ENCODE measurements around the gene TMEM94. TPM values are rescaled to one million over a fixed set of nuclear protein-coding genes. Genes with fewer than 3 reads are reported as not detected.
"Not testable (repeated sequence)": the region's sequence is repeated elsewhere in the genome, so short reads cannot be mapped to it uniquely, and the experiment has no call there.

The TMEM94 gene
- total and polyA plus RNA-seq, 3 donors from 2014 or later, result 128 to 171 (median 151) TPM

- 71 to 78% methylated on average over 5 of the region's 5 CpGs for WGBS, 2 donors
- intact Hi-C loops (cut with DNase I; ENCODE audit: low total_unique reads), result no loop called here
Observed at GRCh38 chr17:75418531-75418930, 37.9 kb upstream of the TMEM94 start.

GRCh38 chr17:75428543-75429469, 27.6 kb upstream of the TMEM94 start:
- TF ChIP-seq CTCF (IDR thresholded peaks at IDR 0.05), result no peak
- TF ChIP-seq POLR2A (IDR thresholded peaks at IDR 0.05), result no peak
- Histone ChIP-seq H3K27me3 (no peaks in the 10 kb centered on the region), H3K4me3 (no peak overlapping the region), H3K27ac (no peak overlapping the region), H3K36me3 (ENCODE audit: low read depth, missing control alignments) (no peaks in the 10 kb centered on the region), H3K4me1 (peaks cover 24% of the 10 kb centered on the region), H3K9me3 (no peaks in the 10 kb centered on the region)
- intact Hi-C loops (cut with DNase I; ENCODE audit: low total_unique reads), result loop anchor here (5.0 kb wide), 1 partner anchor 83 kb away; no protein-coding TSS in a partner anchor
- 73 to 78% methylated on average over 17 of the region's 17 CpGs for WGBS, 2 donors
- DNase-seq, result no peak

More at GRCh38 chr17:75418531-75418930, 37.9 kb upstream of the TMEM94 start:
- DNase-seq, result no peak
- Histone ChIP-seq H3K4me1 (no peaks in the 10 kb centered on the region), H3K9me3 (no peaks in the 10 kb centered on the region), H3K27me3 (no peaks in the 10 kb centered on the region), H3K27ac (no peak overlapping the region), H3K4me3 (no peak overlapping the region), H3K36me3 (ENCODE audit: low read depth, missing control alignments) (no peaks in the 10 kb centered on the region)
- no peak for TF ChIP-seq CTCF (IDR thresholded peaks at IDR 0.05)
- no peak for TF ChIP-seq POLR2A (IDR thresholded peaks at IDR 0.05)

- Histone ChIP-seq H3K4me3 (no peak overlapping the region), H3K27ac (no peak overlapping the region), H3K4me1 (peaks cover 24% of the 10 kb centered on the region), H3K9me3 (no peaks in the 10 kb centered on the region), H3K36me3 (ENCODE audit: low read depth, missing control alignments) (no peaks in the 10 kb centered on the region), H3K27me3 (no peaks in the 10 kb centered on the region)
- 28 to 40% methylated on average over 11 of the region's 11 CpGs for WGBS, 2 donors
- no peak for TF ChIP-seq POLR2A (IDR thresholded peaks at IDR 0.05)
- TF ChIP-seq CTCF (IDR thresholded peaks at IDR 0.05), result no peak
- intact Hi-C loops (cut with DNase I; ENCODE audit: low total_unique reads), result no loop called here
- peak; percentile 26 for DNase-seq
Observed at GRCh38 chr17:75430159-75430974, 26.1 kb upstream of the TMEM94 start.

- no peak for DNase-seq
- peaks cover 18% of the 10 kb centered on the region for H3K4me1 ChIP-seq
- no peaks in the 10 kb centered on the region for H3K27me3 ChIP-seq
- H3K36me3 ChIP-seq (ENCODE audit: low read depth, missing control alignments), result no peaks in the 10 kb centered on the region
- H3K27ac ChIP-seq, result no peak overlapping the region
- H3K4me3 ChIP-seq, result no peak overlapping the region
- WGBS, 2 donors, result 83 to 85% methylated on average over 6 of the region's 6 CpGs
- intact Hi-C loops (cut with DNase I; ENCODE audit: low total_unique reads), result no loop called here
- TF ChIP-seq CTCF (IDR thresholded peaks at IDR 0.05) (no peak), POLR2A (IDR thresholded peaks at IDR 0.05) (no peak)
- no peaks in the 10 kb centered on the region for H3K9me3 ChIP-seq
Observed at GRCh38 chr17:75433218-75433783, 23.1 kb upstream of the TMEM94 start.

GRCh38 chr17:75434433-75434832, 22.0 kb upstream of the TMEM94 start:
- peaks cover 12% of the 10 kb centered on the region for H3K4me1 ChIP-seq
- DNase-seq; H3K27me3 ChIP-seq; H3K36me3 ChIP-seq (ENCODE audit: low read depth, missing control alignments); H3K4me3 ChIP-seq; intact Hi-C loops (cut with DNase I; ENCODE audit: low total_unique reads); H3K9me3 ChIP-seq; H3K27ac ChIP-seq: not testable (repeated sequence)
- WGBS, 2 donors, result 96 to 97% methylated on average over 6 of the region's 6 CpGs

- H3K27ac ChIP-seq; DNase-seq; H3K36me3 ChIP-seq (ENCODE audit: low read depth, missing control alignments); H3K4me3 ChIP-seq; H3K4me1 ChIP-seq; H3K9me3 ChIP-seq; intact Hi-C loops (cut with DNase I; ENCODE audit: low total_unique reads); H3K27me3 ChIP-seq: not testable (repeated sequence)
- 87 to 90% methylated on average over 8 of the region's 8 CpGs for WGBS, 2 donors
Observed at GRCh38 chr17:75437404-75437803, 19.0 kb upstream of the TMEM94 start.

Measured in testis (tissue), 3 donors.